HFF-Myc (cell line): ENCODE measurements around the gene TRMT112.

Experiments
- DNase-seq: peaks from one replicate; pipeline ENCODE4 v3.0.0-alpha.2; 2011; ENCODE audit warnings: low read depth; ENCODE audit errors: extremely low read depth
- H3K4me3 ChIP-seq: replicated peaks from 2 replicates; pipeline ENCODE4 v1.5.1; 2011; ENCODE audit warnings: low read depth, mild to moderate bottlenecking, control low read depth, low read length
- CTCF ChIP-seq: IDR thresholded peaks from 2 replicates; pipeline ENCODE4 v1.5.1; 2012; ENCODE audit warnings: mild to moderate bottlenecking, low read depth, low read length, control low read depth; ENCODE audit errors: missing control alignments

Gene TRMT112

GRCh38 chr11:64317325-64317960 is at the start of gene TRMT112:
Gene TRMT112, minus strand, starts transcription at chr11:64317559. Its CDS starts 33 bp downstream, at chr11:64317526.
- peak within 1 kb of the TSS; percentile 92 for H3K4me3 ChIP-seq
- peak; percentile 94 for DNase-seq
- no peak for TF ChIP-seq CTCF

GRCh38 chr11:64366751-64367150 is 49.4 kb upstream of the TRMT112 start:
- H3K4me3 ChIP-seq, result no peak overlapping the region
- DNase-seq, result no peak
- TF ChIP-seq CTCF, result no peak

- no peak for TF ChIP-seq CTCF
- no peak overlapping the region for H3K4me3 ChIP-seq
- DNase-seq, result no peak
Measured at GRCh38 chr11:64364911-64365310, 47.6 kb upstream of the TRMT112 start.

GRCh38 chr11:64364435-64364834 is 47.1 kb upstream of the TRMT112 start:
- TF ChIP-seq CTCF, result no peak
- no peak for DNase-seq
- no peak overlapping the region for H3K4me3 ChIP-seq

GRCh38 chr11:64362339-64362738 is 45.0 kb upstream of the TRMT112 start:
- no peak for DNase-seq
- H3K4me3 ChIP-seq, result no peak overlapping the region
- no peak for TF ChIP-seq CTCF

- DNase-seq, result no peak
- TF ChIP-seq CTCF, result no peak
- H3K4me3 ChIP-seq, result no peak overlapping the region
Measured at GRCh38 chr11:64361659-64362058, 44.3 kb upstream of the TRMT112 start.

- no peak for DNase-seq
- no peak overlapping the region for H3K4me3 ChIP-seq
- TF ChIP-seq CTCF, result no peak
Measured at GRCh38 chr11:64360448-64360921, 43.1 kb upstream of the TRMT112 start.
